Transverse colon (tissue), 4 donors: ENCODE data around the gene TBCD. TPM values are rescaled to one million over a fixed set of nuclear protein-coding genes. Genes with fewer than 3 reads are reported as not detected.

Experiments
- DNase-seq: peaks from one replicate; pipeline ENCODE4 v3.0.0-alpha.2; 2019
- H3K27ac ChIP-seq, 4 donors: fragments of 200-600 bp; sonication (generic); 2 replicates each; pipeline ENCODE4 v1.5.1; 2016 to 2018; ENCODE audit warnings: inconsistent platforms in 4 of 4
- H3K27me3 ChIP-seq: fragments of 200-600 bp; sonication (generic); 2 replicates; pipeline ENCODE4 v1.5.1; 2017; ENCODE audit warnings: inconsistent platforms
- H3K36me3 ChIP-seq, 4 donors: fragments of 200-600 bp; sonication (generic); 2 replicates each; pipeline ENCODE4 v1.5.1; 2017 to 2019; ENCODE audit warnings: inconsistent platforms in 4 of 4
- H3K4me1 ChIP-seq, 4 donors: fragments of 200-600 bp; sonication (generic); 2 replicates each; pipeline ENCODE4 v1.5.1; 2017 to 2020; ENCODE audit warnings: inconsistent platforms in 4 of 4
- H3K4me3 ChIP-seq, 4 donors: fragments of 200-600 bp; sonication (generic); 1 replicate in 1 of 4; 2 replicates in 3 of 4; pipeline versions ENCODE4 v1.5.1 to v1.6.1; 2017 to 2019; ENCODE audit warnings: inconsistent platforms in 4 of 4
- H3K9me3 ChIP-seq, 2 donors: fragments of 200-600 bp; sonication (generic); 2 replicates each; pipeline ENCODE4 v1.5.1; 2017 to 2019; ENCODE audit warnings: inconsistent platforms in 2 of 2
- EP300 ChIP-seq: sonication (generic); formaldehyde crosslinking; IDR thresholded peaks from one replicate; pipeline ENCODE4 v1.6.1; 2017; ENCODE audit warnings: antibody characterized with exemption, low read depth
- POLR2A ChIP-seq: fragments of 450-650 bp; IDR thresholded peaks from one replicate; pipeline ENCODE4 v1.6.1; 2016; ENCODE audit warnings: antibody characterized with exemption, mild to moderate bottlenecking, moderate library complexity
- POLR2AphosphoS5 ChIP-seq, 3 donors: sonication (generic); formaldehyde crosslinking; IDR thresholded peaks; one replicate each; pipeline ENCODE4 v1.6.1; 2016; ENCODE audit warnings: antibody characterized with exemption in 3 of 3
- WGBS, 2 donors: methylation state at CpG; one replicate each; pipeline ENCODE4 v1.1.5; 2018; ENCODE audit warnings: low coverage in 1 of 2; 5-methylcytosine and 5-hydroxymethylcytosine counted together
- in situ Hi-C, 4 donors: fragments of 200-750 bp; cut with MboI; loops; one replicate each; pipeline versions ENCODE4 v1.15.0 to v1.15.1; 2017; ENCODE audit warnings: low sequenced_read_pairs in 3 of 4, low pct_ligation_motif_present in 1 of 4, low pct_unique_long_range_greater_than_20kb in 1 of 4
- intact Hi-C: fragments of 100-400 bp; cut with DNase I; formaldehyde crosslinking; loops from one replicate; pipeline ENCODE4 v1.15.1; 2023; ENCODE audit warnings: low total_unique reads
- total RNA-seq, 4 donors: library from RNA; depleted of rRNA; stranded (reverse); fragments of >200 nt; gene quantifications; one replicate each; pipeline ENCODE4 v1.1.0, GENCODE V29; 2016
- TF ChIP-seq, protein P1 (sequence below), 5 experiments: fragments of 200-600 bp in 3 of 5; fragments of 450-650 bp in 2 of 5; sonication (generic) in 3 of 5; IDR thresholded peaks; 1 replicate in 2 of 5; 2 replicates in 3 of 5; pipeline ENCODE4 v1.5.1; 2016 to 2017; ENCODE audit warnings: antibody characterized with exemption in 5 of 5, inconsistent platforms in 3 of 5, mild to moderate bottlenecking in 2 of 5, moderate library complexity in 1 of 5

TBCD gene
- total RNA-seq, 4 donors from 2014 or later = 38.6 to 104 (median 39.8) TPM

DNA sequence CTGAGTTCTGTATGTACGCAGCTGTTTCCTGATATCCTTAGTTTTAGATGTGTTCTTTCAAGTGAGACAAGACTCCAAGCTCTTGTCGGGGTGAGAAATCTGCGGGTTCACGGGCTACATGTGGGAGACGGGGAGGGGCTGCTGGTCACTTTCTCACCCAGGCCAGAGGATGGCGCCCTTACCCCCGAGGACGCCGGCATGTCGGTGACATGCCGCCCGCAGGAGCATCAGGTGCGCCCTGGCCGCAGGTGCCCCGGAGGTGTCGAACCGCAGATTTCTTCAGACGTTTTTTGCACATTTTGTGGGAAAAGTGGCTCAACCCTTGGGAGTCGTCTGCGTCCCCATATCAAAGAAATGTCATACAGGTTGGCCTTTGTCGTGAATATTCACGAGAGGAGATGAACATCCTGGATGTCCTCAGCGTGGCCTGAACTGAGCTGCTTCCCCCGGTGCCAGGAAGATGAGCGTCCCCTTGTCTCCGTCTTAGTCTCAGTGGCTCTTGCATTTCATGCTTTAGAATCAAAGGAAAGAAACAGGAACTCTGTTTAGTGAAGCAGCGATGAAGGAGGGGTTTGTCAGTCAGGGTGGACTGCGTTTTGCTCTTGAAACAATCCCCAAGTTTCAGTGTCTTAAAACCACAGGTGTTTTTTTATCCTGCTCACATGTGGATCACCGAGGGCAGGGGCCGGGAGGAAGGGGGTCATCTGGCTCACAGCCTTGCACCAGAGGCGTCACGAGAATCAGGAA, 163.3 kb downstream of the TBCD start:
- in situ Hi-C loops (no loop called here), intact Hi-C loops (no loop called here)
- Histone ChIP-seq H3K36me3 (no peaks in the 10 kb centered on the region), H3K27me3 (no peaks in the 10 kb centered on the region), H3K27ac (no peak overlapping the region), H3K4me3 (no peak overlapping the region), H3K9me3 (no peaks in the 10 kb centered on the region), H3K4me1 (peaks cover 0 to 5% (median 0%) of the 10 kb centered on the region in 4 donors)
- no peak for DNase-seq
- TF ChIP-seq EP300 = no peak
- TF ChIP-seq, protein P1, sequence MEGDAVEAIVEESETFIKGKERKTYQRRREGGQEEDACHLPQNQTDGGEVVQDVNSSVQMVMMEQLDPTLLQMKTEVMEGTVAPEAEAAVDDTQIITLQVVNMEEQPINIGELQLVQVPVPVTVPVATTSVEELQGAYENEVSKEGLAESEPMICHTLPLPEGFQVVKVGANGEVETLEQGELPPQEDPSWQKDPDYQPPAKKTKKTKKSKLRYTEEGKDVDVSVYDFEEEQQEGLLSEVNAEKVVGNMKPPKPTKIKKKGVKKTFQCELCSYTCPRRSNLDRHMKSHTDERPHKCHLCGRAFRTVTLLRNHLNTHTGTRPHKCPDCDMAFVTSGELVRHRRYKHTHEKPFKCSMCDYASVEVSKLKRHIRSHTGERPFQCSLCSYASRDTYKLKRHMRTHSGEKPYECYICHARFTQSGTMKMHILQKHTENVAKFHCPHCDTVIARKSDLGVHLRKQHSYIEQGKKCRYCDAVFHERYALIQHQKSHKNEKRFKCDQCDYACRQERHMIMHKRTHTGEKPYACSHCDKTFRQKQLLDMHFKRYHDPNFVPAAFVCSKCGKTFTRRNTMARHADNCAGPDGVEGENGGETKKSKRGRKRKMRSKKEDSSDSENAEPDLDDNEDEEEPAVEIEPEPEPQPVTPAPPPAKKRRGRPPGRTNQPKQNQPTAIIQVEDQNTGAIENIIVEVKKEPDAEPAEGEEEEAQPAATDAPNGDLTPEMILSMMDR (IDR thresholded peaks at IDR 0.05) = no peak
- no peak for TF ChIP-seq POLR2A
- TF ChIP-seq POLR2AphosphoS5 (IDR thresholded peaks at IDR 0.05) = no peak
- 91 to 96% methylated on average over 8 to 32 of the region's 32 CpGs for WGBS, 2 donors

DNA sequence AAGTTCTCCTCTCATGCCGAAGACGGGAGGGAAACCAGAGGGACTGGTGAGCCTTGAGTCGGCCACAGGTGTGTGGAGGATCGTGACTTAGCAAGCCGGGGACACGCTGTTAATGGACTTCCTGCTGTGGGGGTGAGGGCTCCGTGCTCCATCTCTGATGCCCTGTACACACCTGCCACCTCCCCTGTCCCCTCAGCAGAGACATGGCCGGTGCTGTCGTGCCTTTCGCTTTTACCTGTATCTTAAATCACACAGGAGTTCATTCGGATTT, 163.8 kb downstream of the TBCD start:
- Histone ChIP-seq H3K27me3 (no peaks in the 10 kb centered on the region), H3K9me3 (no peaks in the 10 kb centered on the region), H3K36me3 (no peaks in the 10 kb centered on the region), H3K27ac (no peak overlapping the region), H3K4me3 (no peak overlapping the region), H3K4me1 (peaks cover 0 to 5% (median 0%) of the 10 kb centered on the region in 4 donors)
- intact Hi-C loops = no loop called here
- no peak for DNase-seq
- 83 to 86% methylated on average over 8 to 11 of the region's 11 CpGs for WGBS, 2 donors
- in situ Hi-C loops = no loop called here
- TF ChIP-seq, protein P1 (IDR thresholded peaks at IDR 0.05) = no peak
- TF ChIP-seq POLR2A (no peak), EP300 (no peak), POLR2AphosphoS5 (IDR thresholded peaks at IDR 0.05) (no peak)

- WGBS, 2 donors = 58 to 77% methylated on average over 5 to 19 of the region's 19 CpGs
- no peak for DNase-seq
- intact Hi-C loops (no loop called here), in situ Hi-C loops (no loop called here)
- H3K9me3 ChIP-seq = no peaks in the 10 kb centered on the region
- H3K27ac ChIP-seq = no peak overlapping the region
- H3K27me3 ChIP-seq = no peaks in the 10 kb centered on the region
- no peaks in the 10 kb centered on the region for H3K36me3 ChIP-seq
- peaks cover 0 to 5% (median 0%) of the 10 kb centered on the region in 4 donors for H3K4me1 ChIP-seq
- H3K4me3 ChIP-seq = no peak overlapping the region
- TF ChIP-seq, protein P1 (IDR thresholded peaks at IDR 0.05) = peak in 3 of 5 experiments; percentile 18 to 30 (median 19)
- no peak for TF ChIP-seq EP300
These were observed 166.0 kb downstream of the TBCD start for GRCh38 chr17:82917699-82918345.

GRCh38 chr17:82918508-82918907, 166.6 kb downstream of the TBCD start:
- intact Hi-C loops (no loop called here), in situ Hi-C loops (no loop called here)
- WGBS, 2 donors = 94 to 96% methylated on average over 16 to 19 of the region's 19 CpGs

More at GRCh38 chr17:82918508-82918907, 166.6 kb downstream of the TBCD start:
- H3K27me3 ChIP-seq = no peaks in the 10 kb centered on the region
- no peak overlapping the region for H3K4me3 ChIP-seq
- no peaks in the 10 kb centered on the region for H3K36me3 ChIP-seq
- TF ChIP-seq, protein P1 (IDR thresholded peaks at IDR 0.05) = no peak
- TF ChIP-seq EP300 (no peak), POLR2AphosphoS5 (IDR thresholded peaks at IDR 0.05) (no peak), POLR2A (no peak)
- no peak overlapping the region for H3K27ac ChIP-seq
- H3K9me3 ChIP-seq = no peaks in the 10 kb centered on the region
- DNase-seq = no peak
- peaks cover 0 to 5% (median 0%) of the 10 kb centered on the region in 4 donors for H3K4me1 ChIP-seq
